Measurements from ENCODE around the gene HERC6.
"Not testable (repeated sequence)": the region's sequence is repeated elsewhere in the genome, so short reads cannot be mapped to it uniquely, and the experiment has no call there.

Gene HERC6

DNA sequence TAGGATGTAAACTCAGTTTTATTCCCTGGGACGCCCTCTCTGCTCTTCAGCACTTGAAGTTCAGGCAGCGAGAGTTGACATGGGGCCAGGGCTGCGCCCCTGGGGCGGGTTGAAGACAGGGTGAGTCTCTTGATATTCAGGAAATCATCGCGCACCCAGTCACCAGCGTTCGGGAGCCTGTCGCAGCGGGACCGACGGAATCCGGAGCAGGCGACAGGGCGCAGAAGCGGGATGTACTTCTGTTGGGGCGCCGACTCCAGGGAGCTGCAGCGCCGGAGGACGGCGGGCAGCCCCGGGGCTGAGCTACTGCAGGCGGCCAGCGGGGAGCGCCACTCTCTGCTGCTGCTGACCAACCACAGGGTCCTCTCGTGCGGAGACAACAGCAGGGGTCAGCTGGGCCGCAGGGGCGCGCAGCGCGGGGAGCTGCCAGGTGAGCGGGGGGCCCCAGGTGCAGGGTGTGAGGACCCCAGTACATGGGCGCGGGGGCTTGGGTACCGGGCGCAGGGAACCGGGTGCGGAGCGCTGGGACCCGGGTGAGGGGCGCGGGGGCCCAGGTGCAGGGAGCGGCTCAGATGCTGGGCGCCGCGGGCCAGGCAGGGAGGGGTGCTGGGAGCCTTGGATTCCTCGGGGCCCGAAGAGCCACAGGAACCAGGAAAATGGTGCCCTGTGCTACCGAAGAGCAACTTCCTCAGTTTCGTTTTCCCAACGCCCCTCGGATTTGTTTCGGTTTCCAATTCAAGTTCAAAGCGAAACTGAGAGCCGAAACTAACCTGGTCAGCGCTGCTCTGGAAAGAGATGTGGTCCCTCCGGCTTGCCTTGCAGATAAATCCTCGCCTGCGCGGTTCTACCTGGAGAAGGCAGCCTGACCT lies at the start of gene HERC6:
Gene HERC6, plus strand, starts transcription at position 162 of the 869 bp plus-strand sequence. Its CDS starts 70 bp downstream, at position 232.
- DNase-seq = peak; percentile 46 to 82 (median 64)

- DNase-seq = no peak
Observed at GRCh38 chr4:88333741-88334405, 44.8 kb upstream of the HERC6 start.

DNA sequence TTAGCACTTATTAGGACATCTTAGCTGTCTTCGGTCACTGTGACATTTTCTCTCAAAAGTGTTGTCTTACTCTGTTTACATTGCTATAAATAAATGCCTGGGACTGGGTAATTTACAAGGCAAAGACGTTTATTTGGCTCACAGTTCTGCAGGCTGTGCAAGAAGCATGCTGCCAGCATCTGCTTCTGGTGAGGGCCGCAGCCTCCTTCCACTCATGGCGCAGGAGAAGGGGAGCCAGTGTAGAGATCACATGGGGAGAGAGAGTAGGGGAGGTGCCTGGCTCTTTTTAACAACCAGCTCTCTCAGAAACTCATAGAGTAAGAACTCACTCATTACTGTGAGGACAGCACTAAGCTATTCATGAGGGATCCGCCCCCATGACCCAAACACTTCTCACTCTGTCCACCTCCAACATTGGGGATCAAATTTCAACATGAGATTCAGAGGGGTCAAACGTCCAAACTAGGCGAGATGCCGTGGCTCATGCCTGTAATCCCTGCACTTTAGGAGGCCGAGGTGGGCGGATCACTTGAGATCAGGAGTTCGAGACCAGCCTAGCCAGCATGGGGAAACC lies 43.5 kb upstream of the HERC6 start:
- DNase-seq = no peak

GRCh38 chr4:88341227-88342192 lies 37.1 kb upstream of the HERC6 start:
- no peak for DNase-seq

GRCh38 chr4:88346902-88347301 lies 31.8 kb upstream of the HERC6 start:
- DNase-seq = not testable (repeated sequence)

GRCh38 chr4:88348761-88349160 lies 29.9 kb upstream of the HERC6 start:
- DNase-seq = not testable (repeated sequence)

DNA sequence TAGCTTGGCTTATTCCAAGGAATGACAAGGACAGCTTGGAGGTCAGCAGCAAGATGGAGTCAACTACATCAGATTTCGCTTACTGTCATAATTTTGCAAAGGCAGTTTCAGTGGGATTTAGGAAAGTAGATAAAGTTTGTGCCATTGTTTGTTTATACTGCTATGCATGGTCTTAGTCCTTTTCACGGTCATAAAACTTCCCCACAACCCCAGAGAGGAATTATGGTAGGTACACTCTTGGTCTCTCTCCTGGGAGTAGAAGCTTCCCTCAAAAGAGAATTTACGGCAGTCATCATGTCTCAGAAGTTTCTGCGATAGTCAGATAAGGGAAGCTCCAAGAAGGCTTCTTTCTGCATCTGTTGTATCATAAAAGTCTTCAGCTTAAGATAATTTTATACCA lies 27.9 kb upstream of the HERC6 start:
- DNase-seq = no peak

DNA sequence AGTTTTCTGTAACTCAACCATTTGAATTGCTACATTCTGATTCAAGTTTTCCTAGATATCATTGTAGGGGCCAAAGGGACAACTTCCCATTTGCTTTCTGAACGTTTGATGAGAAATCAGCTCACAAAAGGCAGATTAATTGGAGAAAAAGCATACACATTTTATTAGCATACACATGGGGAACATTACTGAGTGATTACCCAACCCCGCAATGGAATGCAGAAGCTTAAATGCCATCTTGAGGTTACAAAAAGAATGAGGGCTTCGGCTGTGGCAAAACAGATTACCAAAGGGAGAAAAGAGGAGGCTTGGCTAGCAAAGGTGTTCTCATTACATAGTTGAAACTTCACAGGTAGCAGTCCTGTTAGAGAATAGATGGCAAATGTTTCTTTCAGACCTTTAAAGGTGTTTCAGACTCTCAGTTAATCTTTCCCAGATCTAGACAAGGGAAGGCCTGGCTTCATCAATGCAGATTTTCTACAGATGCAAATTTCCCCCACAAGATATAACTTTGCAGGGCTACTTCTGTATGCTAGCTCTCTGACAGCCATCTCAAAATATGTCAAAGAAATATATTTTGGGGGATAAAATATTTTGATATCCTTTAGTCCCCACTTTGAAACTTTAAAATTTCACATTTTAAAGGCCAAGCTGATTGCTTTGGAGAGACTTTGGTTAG lies 26.5 kb upstream of the HERC6 start:
- DNase-seq = no peak

DNA sequence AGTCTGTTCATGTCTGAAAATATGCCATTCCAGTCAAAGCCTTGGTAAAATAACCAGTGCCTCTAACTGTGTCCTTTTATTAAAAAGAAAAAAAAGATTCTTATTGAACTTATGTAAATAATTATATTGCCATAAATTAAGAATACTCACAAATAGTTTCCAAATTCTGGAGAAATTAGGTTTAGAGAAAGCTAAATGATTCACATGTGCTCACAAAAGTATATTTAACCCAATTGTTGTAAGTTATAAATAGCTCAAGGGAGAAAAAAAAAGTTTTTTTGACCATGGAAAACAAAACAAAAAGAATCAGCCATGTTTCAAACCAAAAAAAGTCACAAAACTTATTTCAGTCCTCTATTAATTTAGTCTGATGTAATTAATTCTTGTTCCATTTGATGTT lies 25.3 kb upstream of the HERC6 start:
- no peak for DNase-seq

DNA sequence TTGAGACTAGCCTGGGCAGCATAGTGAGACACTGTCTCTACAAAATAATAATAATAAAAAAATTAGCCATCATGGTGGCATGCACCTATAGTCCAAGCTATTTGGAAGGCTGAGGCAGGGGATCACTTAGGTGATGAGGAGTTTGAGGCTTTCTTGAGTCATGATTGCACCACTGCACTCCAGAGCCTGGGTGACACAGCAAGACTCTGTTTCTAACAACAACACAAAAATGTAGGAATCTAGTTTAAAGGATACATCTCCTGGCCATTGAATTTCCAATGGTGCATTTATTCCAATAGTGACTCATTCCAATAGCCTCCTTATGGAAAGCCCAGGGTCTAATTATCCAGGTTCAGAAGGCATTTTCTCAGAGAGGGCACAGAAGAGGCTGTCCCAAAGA lies 21.9 kb upstream of the HERC6 start:
- no peak for DNase-seq

- no peak for DNase-seq
Observed at GRCh38 chr4:88357262-88357661, 21.4 kb upstream of the HERC6 start.

DNA sequence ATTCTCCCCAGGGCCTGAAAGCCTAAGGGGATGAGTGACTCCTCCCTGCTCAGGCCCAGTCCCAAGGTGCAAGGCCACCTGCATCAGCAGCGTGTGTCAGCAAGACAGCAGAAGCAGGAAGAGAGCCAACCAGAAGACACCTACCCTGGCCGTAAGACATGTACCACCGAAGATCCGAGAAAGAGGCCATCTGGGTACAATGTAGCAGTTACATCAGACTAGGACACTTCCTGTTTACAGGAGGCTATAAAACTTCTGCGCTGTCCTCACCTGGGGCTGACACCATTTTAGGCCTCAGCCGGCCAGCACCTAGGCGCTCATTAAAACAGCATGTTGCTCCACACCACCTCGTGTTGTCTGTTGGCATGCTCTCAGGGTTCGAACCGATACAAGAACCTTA lies 19.1 kb upstream of the HERC6 start:
- DNase-seq = no peak

- no peak for DNase-seq
Observed at GRCh38 chr4:88360256-88360655, 18.4 kb upstream of the HERC6 start.

- no peak for DNase-seq
Observed at GRCh38 chr4:88360791-88361190, 17.9 kb upstream of the HERC6 start.

GRCh38 chr4:88361217-88361773 lies 17.4 kb upstream of the HERC6 start:
- DNase-seq = not testable (repeated sequence)

- no peak for DNase-seq
Observed at GRCh38 chr4:88366460-88366859, 12.2 kb upstream of the HERC6 start.

DNA sequence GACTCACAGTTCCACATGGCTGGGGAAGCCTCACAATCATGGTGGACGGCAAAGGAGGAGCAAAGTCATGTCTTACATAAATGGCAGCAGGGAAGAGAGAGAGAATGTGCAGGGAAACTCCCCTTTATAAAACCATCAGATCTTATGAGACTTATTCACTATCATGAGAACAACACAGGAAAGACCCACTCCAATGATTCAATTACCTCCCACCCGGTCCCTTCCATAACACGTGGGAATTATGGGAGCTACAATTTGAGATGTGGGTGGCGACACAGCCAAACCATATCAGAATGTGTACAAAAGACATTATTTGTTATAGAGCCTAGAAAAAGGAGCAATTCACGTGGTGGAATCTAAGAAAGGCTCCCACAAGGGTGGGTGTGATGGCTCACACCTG lies 10.8 kb upstream of the HERC6 start:
- DNase-seq = no peak

- DNase-seq = peak in 1 of 6 experiments; percentile 19
Observed at GRCh38 chr4:88369180-88369812, 9.4 kb upstream of the HERC6 start.

DNA sequence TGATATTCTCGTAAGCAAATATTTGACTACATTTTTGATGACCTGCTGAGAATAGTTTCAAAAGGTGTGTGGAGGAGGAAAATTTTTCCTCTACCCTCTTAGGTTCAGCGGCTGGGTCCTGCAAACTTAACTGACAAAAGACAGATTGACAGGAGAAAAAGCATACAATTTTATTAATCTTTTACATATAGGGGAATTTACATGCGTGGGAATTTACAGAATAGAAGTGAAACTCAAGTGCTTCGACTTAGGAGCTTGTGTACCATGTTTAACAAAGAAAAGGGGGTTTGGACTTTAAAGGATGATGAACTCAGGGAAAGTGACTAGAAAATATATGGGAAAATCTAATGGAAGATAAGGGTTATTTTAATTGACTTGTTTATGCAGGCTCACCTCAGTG lies 2.5 kb downstream of the HERC6 start:
- no peak for DNase-seq

- peak in 5 of 6 experiments; percentile 12 to 68 (median 57) for DNase-seq
Observed at GRCh38 chr4:88382621-88383020, 4.0 kb downstream of the HERC6 start.

- DNase-seq = no peak
Observed at GRCh38 chr4:88390128-88390527, 11.5 kb downstream of the HERC6 start.

Data from stimulated activated naive CD4-positive, alpha-beta T cell (primary cell).